Nephron (organoid): ENCODE results near the gene MIA.

Source experiments
- H3K27ac Mint-ChIP-seq, 3 experiments: 2 replicates each; pipeline ENCODE4 v1.8.0; 2020; ENCODE audit warnings: mixed read lengths in 3 of 3, mild to moderate bottlenecking in 2 of 3, moderate library complexity in 1 of 3
- H3K27me3 Mint-ChIP-seq: 2 replicates; pipeline ENCODE4 v1.8.0; 2021; ENCODE audit warnings: low read depth, mild to moderate bottlenecking, moderate library complexity, mixed read lengths
- H3K36me3 Mint-ChIP-seq: 2 replicates; pipeline ENCODE4 v1.8.0; 2020; ENCODE audit warnings: low read depth, mixed read lengths
- H3K4me1 Mint-ChIP-seq: 2 replicates; pipeline ENCODE4 v1.8.0; 2020; ENCODE audit warnings: mixed read lengths
- H3K4me3 Mint-ChIP-seq, 3 experiments: 2 replicates each; pipeline ENCODE4 v1.8.0; 2020; ENCODE audit warnings: mild to moderate bottlenecking in 3 of 3, mixed read lengths in 3 of 3, moderate library complexity in 2 of 3
- H3K9me3 Mint-ChIP-seq: 2 replicates; pipeline ENCODE4 v1.8.0; 2020; ENCODE audit warnings: mixed read lengths
- TF ChIP-seq, protein P1 (sequence below), 3 experiments: fragments of 200-600 bp; sonication (generic); IDR thresholded peaks; one replicate each; pipeline ENCODE4 v1.5.0; 2021; ENCODE audit warnings: antibody characterized with exemption in 3 of 3; ENCODE audit not compliant: unreplicated experiment in 3 of 3

MIA gene

DNA sequence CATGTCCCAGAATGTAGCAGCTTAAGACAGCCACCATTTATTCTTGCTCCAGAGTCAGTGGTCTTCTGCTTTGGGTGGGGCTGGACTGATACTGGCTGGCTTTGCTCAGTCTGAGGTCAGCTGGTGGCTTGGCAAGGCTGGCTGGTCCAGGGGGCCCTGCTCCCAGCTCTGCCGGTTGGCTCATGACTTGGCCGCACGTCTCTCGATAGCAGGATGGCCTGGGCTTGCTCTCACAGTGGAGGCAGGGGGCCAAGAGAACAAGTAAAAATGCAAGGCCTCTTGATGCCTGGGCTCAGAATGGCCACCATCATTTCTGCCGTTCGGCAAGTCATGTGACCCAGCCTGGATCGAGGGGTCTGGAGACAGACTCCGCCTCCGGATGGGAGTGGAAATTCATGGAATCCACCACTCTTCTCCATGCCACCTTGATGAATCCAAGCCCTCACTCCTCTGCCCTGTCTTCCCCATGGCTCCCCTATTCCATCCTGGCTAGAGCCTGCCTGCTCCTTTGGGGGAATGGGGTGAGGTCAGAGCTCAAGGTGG lies 38.1 kb upstream of the MIA start:
- no peaks in the 10 kb centered on the region for H3K9me3 Mint-ChIP-seq
- TF ChIP-seq, protein P1, sequence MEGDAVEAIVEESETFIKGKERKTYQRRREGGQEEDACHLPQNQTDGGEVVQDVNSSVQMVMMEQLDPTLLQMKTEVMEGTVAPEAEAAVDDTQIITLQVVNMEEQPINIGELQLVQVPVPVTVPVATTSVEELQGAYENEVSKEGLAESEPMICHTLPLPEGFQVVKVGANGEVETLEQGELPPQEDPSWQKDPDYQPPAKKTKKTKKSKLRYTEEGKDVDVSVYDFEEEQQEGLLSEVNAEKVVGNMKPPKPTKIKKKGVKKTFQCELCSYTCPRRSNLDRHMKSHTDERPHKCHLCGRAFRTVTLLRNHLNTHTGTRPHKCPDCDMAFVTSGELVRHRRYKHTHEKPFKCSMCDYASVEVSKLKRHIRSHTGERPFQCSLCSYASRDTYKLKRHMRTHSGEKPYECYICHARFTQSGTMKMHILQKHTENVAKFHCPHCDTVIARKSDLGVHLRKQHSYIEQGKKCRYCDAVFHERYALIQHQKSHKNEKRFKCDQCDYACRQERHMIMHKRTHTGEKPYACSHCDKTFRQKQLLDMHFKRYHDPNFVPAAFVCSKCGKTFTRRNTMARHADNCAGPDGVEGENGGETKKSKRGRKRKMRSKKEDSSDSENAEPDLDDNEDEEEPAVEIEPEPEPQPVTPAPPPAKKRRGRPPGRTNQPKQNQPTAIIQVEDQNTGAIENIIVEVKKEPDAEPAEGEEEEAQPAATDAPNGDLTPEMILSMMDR (IDR thresholded peaks at IDR 0.05; ENCODE audit: unreplicated experiment in 3 of 3) = no peak
- peaks cover 50% of the 10 kb centered on the region for H3K36me3 Mint-ChIP-seq
- H3K27me3 Mint-ChIP-seq = no peaks in the 10 kb centered on the region
- no peak overlapping the region for H3K4me3 Mint-ChIP-seq
- no peaks in the 10 kb centered on the region for H3K4me1 Mint-ChIP-seq
- no peak overlapping the region for H3K27ac Mint-ChIP-seq

DNA sequence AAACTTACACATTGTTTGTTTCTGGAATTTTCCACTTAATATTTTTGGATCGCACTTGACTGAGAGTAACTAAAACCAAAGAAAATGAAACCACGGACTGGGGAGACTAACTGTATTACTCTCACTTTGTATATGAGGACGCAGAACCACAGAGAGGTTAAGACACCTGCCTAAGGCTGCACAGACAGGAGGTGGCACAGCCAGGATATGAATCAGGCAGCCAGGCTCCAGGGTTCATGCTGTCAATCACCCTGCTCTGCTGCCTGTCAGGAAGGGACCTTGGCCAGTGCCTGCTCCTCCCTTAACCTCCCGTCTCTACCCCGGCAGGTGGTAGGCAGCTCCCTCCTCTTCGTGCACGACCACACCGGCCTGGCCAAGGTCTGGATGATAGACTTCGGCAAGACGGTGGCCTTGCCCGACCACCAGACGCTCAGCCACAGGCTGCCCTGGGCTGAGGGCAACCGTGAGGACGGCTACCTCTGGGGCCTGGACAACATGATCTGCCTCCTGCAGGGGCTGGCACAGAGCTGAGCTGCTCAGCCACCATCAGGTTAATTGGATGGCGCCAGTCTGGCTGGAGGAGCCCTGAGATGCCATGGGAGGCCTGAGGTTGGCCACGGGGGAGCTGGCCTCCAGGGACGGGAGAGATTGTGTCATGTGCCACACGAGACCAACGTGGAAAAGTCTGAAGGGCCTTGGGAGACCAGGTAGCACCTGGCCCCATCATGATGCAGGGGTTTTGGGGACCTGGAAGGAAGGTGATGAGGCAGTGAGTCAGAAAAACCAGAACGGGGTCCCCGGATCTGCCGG lies 36.1 kb upstream of the MIA start:
- TF ChIP-seq, protein P1 (IDR thresholded peaks at IDR 0.05; ENCODE audit: unreplicated experiment in 3 of 3) = no peak
- H3K27me3 Mint-ChIP-seq = no peaks in the 10 kb centered on the region
- H3K36me3 Mint-ChIP-seq = peaks cover 32% of the 10 kb centered on the region
- no peaks in the 10 kb centered on the region for H3K4me1 Mint-ChIP-seq
- H3K27ac Mint-ChIP-seq = no peak overlapping the region
- H3K9me3 Mint-ChIP-seq = no peaks in the 10 kb centered on the region
- H3K4me3 Mint-ChIP-seq = no peak overlapping the region

DNA sequence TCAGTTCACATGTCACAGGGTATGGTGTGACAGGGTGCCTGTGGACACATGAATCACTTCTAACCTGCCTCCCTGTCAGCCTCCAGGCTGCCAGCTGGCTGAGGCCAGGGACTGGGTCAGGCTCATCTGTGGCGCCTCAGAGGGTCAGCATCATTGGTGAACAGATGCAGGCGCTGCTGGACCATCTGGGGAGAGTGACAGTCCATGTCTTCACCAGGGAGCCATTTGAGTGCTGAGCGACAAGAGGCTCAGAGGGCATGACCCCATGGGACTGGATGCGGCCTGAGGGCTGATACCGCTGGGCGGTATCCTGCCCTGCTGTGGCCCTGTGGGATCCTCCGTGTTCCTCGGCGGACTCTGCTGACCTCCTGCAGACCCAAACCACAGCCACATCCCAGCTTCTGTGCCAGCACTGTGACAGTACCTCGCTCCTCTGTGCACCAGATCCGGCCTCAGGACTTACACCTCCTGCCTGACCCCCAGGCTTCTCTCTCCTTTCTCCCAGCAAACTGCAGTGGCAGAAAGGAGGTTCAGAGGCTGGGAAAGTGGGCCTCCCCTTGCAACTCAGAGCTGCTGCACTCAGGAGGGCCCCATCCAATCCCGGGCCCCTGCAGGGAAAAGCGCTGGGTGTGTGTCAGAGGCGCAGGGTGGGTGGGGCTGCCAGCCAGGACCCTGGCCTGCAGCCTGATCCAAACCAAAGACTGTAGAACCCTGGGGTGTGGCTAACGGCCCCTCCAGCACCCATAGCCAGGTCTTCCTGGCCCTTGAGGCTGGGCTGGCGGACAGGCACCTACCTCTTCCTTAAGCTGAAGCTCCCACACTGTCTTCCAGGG lies 35.2 kb upstream of the MIA start:
- Mint-ChIP-seq H3K27ac (no peak overlapping the region), H3K4me1 (no peaks in the 10 kb centered on the region)

DNA sequence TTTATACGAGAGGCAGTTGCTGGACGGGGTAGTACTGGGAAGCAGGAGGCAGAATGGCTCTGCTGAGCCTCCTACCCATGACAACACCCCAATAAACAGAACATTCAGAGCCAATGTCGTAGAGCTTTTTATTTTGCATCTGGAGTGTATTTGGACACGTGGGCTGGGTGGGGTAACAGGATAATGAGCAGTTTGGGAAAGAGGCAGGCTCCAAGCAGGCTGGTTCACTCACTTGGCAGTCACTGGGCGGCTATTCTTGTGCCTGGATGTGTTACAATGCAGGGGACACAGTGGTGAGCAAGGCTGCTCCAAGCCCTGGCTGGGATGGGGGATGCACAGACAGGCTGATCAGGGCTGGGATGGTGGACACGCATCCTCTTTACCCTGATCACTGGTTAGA lies 34.6 kb upstream of the MIA start:
- Mint-ChIP-seq H3K9me3 (no peaks in the 10 kb centered on the region), H3K36me3 (peaks cover 19% of the 10 kb centered on the region), H3K27me3 (no peaks in the 10 kb centered on the region), H3K4me1 (no peaks in the 10 kb centered on the region), H3K27ac (peak overlapping the region in 1 of 3 experiments; percentile 49), H3K4me3 (no peak overlapping the region)
- TF ChIP-seq, protein P1 (IDR thresholded peaks at IDR 0.05; ENCODE audit: unreplicated experiment in 3 of 3) = no peak

More for the DNA sequence above, 35.2 kb upstream of the MIA start:
- Mint-ChIP-seq H3K4me3 (no peak overlapping the region), H3K9me3 (no peaks in the 10 kb centered on the region), H3K27me3 (no peaks in the 10 kb centered on the region), H3K36me3 (peaks cover 25% of the 10 kb centered on the region)
- TF ChIP-seq, protein P1 (IDR thresholded peaks at IDR 0.05; ENCODE audit: unreplicated experiment in 3 of 3) = no peak

DNA sequence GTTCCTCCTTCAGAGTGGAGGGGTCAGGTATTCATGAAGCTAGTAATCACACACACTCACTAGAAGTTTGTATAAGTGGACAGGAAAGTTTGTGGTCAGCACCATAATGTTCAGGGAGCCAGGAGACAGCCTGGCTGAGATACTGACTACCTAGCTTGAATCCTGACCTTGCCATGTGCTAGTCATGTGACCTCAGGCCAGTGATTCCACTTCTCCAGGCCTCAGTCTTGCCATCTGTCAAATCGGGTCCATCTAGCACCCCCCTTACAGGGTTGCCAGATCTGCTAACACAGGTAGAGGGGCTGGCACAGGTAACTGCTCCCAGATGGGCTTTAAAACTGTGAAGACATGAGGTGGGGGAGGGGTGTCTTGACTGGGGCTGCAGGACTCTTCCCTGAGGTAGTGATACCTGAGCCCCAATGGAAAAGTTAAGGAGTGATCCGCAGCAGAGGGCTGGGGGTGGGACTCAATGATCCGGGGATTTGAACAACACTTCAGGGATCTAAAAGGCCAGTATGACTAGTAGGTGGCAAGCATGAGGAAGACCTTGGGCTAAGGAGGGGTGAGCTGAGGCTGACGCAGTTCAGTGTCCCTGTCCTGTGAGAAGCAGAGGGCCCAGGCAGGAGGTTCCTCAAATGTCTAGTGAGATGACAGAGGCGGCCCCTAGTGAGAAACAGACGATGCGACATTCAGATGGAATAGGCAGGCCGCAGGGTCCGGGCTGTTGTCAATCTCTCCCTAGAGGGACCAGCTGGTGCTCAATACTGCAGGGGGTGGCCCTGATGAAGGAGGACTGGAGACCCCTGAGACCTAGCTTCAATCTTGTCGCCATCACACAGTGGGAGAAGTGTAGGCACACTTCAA lies 33.6 kb upstream of the MIA start:
- Mint-ChIP-seq H3K9me3 (no peaks in the 10 kb centered on the region), H3K27me3 (no peaks in the 10 kb centered on the region), H3K27ac (peak overlapping the region in 2 of 3 experiments; percentile 38 to 43), H3K4me1 (no peaks in the 10 kb centered on the region), H3K4me3 (no peak overlapping the region), H3K36me3 (peaks cover 13% of the 10 kb centered on the region)
- TF ChIP-seq, protein P1 (IDR thresholded peaks at IDR 0.05; ENCODE audit: unreplicated experiment in 3 of 3) = no peak
